GM13976 (cell line): ENCODE results near the gene CLCN6.

Experiments used
- DNase-seq: peaks from one replicate; pipeline ENCODE4 v3.0.0; 2012; ENCODE audit warnings: low spot score
- in situ Hi-C: fragments of 300-500 bp; cut with MboI; formaldehyde crosslinking; loops from one replicate; pipeline ENCODE4 v1.12.0; 2022; ENCODE audit warnings: low sequenced_read_pairs, mixed read lengths, inconsistent platforms; ENCODE audit not compliant: unreplicated experiment
- TF ChIP-seq, protein P1 (sequence below): IDR thresholded peaks from 2 replicates; pipeline ENCODE4 v1.5.1; 2012; ENCODE audit warnings: borderline replicate concordance, mild to moderate bottlenecking; ENCODE audit not compliant: insufficient read depth; ENCODE audit errors: extremely low read depth, missing control alignments, control extremely low read depth

Gene CLCN6

DNA sequence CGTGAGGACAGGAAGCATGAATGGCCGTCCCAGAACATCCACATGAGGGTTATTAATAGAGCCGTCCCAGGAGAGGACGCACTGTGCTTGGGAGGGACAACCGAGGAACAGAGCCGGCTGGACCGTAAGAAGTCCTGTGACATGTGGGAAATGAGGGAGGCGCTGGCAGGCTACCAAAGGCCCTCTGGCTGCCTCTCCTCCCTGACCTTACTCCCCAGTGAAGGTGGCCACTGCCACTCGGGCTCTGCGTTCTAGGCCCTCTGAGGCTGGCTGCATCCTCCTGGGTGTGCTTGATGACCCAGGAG, 68.2 kb downstream of the CLCN6 start:
- in situ Hi-C loops: no loop called here
- no peak for DNase-seq
- TF ChIP-seq, protein P1, sequence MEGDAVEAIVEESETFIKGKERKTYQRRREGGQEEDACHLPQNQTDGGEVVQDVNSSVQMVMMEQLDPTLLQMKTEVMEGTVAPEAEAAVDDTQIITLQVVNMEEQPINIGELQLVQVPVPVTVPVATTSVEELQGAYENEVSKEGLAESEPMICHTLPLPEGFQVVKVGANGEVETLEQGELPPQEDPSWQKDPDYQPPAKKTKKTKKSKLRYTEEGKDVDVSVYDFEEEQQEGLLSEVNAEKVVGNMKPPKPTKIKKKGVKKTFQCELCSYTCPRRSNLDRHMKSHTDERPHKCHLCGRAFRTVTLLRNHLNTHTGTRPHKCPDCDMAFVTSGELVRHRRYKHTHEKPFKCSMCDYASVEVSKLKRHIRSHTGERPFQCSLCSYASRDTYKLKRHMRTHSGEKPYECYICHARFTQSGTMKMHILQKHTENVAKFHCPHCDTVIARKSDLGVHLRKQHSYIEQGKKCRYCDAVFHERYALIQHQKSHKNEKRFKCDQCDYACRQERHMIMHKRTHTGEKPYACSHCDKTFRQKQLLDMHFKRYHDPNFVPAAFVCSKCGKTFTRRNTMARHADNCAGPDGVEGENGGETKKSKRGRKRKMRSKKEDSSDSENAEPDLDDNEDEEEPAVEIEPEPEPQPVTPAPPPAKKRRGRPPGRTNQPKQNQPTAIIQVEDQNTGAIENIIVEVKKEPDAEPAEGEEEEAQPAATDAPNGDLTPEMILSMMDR: no peak

DNA sequence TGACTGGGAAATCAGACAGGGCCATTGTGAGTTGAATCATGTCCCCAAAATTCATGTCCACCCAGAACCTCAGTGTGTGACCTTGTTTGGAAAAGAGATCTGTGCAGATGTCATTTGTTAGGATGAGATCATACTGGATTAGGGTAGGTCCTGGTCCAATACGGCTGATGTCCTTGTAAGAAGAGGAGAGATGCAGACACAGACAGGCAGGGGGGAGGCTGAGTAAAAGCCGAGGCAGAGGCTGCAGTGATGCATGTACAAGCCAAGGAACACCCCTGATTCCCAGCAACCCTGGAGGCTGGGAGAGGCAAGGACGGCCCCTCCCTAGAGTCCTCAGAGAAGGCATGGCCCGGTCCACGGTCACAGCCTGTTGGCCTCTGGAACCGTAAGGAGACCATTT, 68.6 kb downstream of the CLCN6 start:
- in situ Hi-C loops: no loop called here
- no peak for DNase-seq
- TF ChIP-seq, protein P1: no peak

DNA sequence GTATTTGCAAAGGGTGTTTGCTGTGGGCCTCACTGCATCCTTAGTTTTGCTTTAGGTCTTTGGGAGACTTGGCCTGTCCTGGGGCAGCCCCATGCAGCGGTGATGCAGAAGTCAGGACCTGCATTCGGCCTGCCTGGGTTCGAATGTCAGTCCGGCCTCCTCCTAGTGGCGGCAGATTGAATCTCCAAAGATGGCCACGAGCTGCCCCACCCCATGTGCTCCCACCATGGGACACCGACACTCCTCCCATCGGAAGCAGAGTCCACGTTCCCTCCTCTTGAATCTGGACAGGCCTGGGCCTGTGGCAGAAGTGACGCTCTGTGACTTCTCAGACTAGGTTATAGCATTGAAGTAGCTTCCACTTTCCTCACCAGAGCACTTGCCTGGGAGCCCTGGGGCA, 69.1 kb downstream of the CLCN6 start:
- TF ChIP-seq, protein P1: no peak
- in situ Hi-C loops: no loop called here
- no peak for DNase-seq

DNA sequence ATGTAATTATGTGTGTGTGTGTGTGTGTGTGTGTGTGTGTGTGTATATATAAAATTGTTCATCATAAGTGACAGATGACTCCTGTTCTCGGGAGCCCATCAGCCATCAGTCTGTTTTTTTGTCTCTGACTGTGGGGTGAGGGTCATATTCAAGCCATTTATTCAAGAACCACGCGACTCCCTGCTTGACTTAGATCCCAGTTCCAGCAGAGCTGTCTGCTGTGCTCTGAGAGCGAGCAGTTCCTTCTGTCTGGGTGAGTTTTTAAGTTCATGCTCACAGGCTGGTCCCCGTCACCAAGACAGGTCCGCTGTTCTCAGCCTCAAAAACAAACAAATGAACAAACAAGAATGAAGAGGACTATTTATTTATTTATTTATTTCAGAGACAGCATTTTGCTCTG, 71.1 kb downstream of the CLCN6 start:
- DNase-seq: no peak
- TF ChIP-seq, protein P1: no peak
- in situ Hi-C loops: no loop called here

DNA sequence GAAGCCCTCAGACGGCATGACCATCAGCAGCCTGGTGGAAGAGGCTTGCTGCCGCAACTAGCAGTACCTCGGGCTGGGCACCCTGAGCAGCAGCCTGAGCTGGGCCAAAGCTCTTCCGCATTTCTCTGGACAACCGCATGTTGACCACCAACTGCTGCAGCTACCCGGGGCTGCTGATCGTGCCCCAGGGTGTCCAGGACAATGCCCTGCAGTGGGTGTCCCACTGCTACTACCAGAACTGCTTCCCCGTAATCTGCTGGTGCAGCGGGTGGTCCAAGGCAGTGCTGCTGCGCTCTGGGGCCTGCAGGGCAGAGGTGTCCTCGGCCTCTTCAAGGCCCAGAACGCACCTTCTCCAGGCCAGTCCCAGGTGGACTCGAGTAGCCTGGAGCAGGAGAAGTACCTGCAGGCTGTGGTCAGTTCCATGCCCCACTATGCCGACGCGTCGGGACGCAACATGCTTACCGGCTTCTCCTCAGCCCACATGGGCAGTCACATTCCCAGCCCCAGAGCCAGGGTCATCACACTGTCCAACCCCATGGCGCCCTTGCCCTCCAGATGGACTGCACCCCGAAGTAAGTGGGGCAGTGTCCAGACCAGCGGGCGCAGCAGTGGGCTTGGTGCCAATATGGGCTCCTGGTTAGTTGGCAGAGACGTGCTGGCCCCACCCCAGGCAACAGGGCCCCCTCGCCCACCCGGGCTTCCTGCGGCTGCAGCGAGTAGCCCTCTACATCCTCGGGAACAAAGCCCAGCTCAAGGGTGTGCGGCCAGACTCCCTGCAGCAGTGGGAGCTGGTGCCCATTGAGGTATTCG, 72.3 kb downstream of the CLCN6 start:
- TF ChIP-seq, protein P1: no peak

DNA sequence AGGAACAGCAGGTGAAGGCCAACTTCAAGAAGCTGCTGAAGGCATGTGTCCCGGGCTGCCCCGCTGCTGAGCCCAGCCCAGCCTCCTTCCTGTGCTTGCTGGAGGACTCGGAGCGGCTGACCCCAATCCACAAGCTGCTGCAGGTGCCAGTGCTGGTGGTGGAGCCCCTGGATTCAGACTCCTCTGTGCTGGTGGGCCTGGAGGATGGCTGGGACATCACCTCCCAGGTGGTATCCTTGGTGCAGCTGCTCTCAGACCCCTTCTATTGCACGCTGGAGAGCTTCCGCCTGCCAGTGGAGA, 72.8 kb downstream of the CLCN6 start:
- DNase-seq: peak; percentile 30
- TF ChIP-seq, protein P1: no peak
- in situ Hi-C loops: no loop called here

More for the DNA sequence above, 72.3 kb downstream of the CLCN6 start:
- in situ Hi-C loops: no loop called here
- peak; percentile 16 for DNase-seq
